Activated effector memory CD4-positive, alpha-beta T cell treated with anti-CD3 and anti-CD28 coated beads, Interleukin-2, amount 50 U/mL, for 16 hours (primary cell): ENCODE data around the gene UQCRC2.
"Not testable (repeated sequence)": the region's sequence is repeated elsewhere in the genome, so short reads cannot be mapped to it uniquely, and the experiment has no call there.

Experiments used
- DNase-seq: peaks from one replicate; pipeline ENCODE4 v3.0.0-alpha.2; 2020

Gene UQCRC2

GRCh38 chr16:21952793-21953540 is at the start of gene UQCRC2:
Gene UQCRC2 (plus strand): TSS chr16:21953361. CDS start chr16:21953424, 63 bp downstream.
- DNase-seq: peak; percentile 96

- not testable (repeated sequence) for DNase-seq
These were observed 20.5 kb upstream of the UQCRC2 start for GRCh38 chr16:21932650-21933049.

GRCh38 chr16:21933316-21933715 is 19.8 kb upstream of the UQCRC2 start:
- not testable (repeated sequence) for DNase-seq

DNA sequence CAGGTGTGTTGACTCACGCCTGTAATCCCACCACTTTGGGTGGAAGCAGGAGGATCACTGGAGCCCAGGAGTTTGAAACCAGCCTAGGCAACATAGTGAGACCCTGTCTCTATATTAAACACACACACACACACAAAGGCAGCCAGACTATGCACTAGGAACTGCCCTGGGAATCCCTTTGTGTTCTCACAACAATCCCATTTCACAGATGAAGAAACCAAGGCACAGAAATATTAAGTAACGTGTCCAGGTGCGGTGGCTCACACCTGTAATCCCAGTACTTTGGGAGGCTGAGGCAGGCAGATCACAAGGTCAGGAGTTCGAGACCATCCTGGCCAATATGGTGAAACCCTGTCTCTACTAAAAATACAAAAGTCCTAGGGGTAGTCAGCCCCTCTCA is 19.4 kb upstream of the UQCRC2 start:
- DNase-seq: not testable (repeated sequence)

DNA sequence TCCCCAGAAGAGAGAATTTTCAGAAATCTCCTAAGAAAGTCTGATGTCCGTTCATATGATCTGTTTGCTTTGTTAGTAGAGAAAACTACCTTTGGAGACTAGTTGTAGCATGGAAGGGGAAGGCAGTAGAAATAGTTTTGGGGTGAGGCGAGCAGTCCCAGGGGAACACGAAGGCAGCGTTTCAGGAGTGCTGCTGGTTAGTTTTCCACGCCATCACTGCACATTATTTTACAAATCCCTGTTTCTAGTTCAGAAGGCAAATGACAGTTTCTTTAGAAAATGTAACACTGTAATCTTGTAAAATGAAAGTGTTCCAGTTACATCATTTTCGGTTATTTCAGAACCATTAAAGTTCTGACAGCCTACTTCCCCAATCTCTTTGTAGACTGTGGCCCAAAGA is 16.9 kb upstream of the UQCRC2 start:
- not testable (repeated sequence) for DNase-seq

DNA sequence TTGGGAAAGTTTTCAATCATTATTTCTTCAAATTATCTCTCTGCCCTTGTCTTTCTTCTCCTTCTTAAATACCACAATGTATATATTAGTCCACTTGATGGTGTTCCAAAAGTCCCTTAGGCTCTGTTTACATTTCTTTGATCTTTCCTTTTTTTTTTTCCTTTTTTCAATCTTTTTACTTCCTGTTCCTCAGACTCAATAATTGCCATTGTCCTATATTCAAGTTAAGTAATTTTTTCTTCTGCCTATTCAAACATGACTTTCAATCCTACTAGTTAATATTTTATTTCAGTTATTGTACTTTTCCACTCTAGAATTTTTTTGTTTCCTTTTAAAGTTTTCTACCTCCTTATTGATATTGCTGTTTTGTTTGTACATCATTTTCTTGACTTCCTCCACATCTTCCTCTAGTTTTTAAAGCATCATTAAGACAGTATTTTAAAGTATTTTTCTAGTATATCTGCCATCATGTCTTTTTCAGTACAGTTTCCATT is 15.8 kb upstream of the UQCRC2 start:
- no peak for DNase-seq

DNA sequence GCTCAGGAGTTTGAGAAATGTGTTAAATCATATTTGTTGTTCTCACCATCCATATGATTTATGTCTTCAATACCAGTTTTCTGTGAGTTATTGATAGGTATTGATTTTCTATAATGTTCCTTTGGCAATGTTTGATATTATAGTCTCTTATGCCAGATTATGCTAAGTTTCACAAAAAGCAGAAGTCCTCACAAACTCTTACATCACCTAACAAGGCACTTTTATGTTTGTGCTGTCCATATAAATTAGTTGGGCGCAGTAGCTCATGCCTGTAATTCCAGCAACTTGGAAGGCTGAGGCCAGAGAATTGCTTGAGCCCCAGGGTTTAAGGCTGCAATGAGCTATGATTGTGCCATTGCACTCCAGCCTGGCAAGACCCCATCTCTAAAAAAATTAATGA is 12.6 kb upstream of the UQCRC2 start:
- no peak for DNase-seq

- no peak for DNase-seq
These were observed 9.6 kb upstream of the UQCRC2 start for GRCh38 chr16:21943571-21943970.

DNA sequence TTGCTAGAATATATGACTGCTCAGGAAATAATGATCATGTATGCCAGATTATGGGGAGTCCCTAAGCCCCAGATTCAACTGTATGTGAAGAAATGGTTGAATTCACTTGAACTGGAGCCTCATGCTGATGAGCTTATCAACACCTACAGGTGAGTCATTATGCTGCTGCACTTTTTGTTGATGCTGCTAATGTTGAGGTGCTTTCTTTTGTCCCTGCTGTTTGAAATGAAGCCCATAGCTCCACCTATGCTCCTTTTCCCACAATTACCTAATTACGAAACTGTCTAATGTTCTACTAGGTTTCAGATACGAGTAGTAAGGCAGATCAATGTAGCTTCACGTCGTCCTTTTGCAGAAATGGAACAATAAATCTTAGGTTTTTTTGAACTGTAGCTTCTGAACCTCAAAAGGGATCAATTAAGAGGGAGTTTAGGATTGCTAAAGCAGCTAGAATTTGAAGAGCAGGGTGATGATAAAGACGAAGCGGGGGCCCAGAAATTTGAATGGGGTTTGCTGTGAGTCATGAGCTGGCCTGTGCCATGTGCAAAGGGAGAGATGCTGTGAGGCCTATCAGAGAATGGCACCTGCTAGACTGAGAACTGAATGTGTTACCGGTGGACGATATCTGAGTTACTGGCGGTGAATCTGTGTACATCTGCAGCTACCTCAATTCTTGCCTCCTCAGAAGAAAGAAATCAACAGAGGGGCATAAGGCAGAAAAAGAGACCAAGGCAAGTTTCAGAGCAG is 6.1 kb upstream of the UQCRC2 start:
- peak; percentile 67 for DNase-seq

DNA sequence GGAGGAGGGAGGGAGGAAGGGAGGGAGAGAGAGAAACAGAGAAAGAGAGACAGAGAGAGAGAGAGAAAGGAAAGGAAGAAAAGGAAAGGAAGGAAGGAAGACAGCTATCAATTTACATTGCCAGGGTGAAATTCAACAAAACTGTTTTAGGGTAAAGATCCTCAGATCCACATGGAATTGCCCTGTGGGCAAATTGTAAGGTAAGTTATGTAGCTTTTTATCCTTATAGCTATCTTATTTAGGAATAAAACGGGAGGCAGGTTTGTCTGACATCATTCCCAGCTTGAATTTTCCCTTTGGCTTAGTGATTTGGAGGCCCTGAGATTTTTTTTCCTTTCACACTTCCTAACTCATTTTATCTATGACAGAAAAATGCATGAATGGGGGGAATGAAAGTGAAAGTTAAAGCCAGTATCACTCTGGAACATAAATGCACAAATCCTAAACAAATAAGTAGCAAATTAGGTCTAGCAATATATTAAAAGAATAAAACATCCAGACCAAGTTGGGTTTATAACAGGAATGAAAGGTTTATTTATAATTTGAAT is 3.4 kb upstream of the UQCRC2 start:
- DNase-seq: no peak

DNA sequence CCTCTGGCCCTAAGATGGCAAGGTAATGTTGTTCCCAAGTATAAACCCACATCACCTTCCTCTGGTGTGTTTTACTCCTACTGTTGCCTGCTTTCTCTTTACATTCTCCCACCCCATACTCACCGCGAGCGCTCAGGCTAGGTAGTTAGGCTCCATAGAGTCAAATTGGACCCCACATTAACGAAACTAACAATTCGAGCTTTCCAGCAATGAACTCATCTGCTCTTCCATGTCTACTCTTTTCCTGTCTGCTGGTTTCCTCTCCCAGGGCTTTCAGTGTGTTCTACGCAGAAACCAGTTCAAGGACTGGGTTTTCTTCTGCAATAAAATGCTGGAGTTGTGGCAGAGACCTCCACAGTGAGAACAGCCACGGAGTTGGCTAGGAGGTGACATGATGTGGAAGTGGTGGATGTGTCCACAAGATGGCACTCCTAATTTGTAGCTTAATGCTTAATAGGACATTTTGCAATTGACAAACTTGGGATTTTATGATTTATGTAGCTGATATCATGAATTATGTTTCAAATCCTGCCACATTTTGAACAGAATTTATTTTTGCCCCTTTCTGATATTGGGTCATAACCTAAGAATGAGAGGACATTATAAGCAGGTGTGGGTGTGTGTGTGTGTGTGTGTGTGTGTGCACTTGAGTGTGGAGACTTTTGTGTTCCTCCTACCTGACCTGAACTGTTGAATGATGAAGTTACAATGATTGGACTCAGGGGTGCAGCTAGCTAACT is 2.2 kb upstream of the UQCRC2 start:
- no peak for DNase-seq

GRCh38 chr16:21952040-21952792 is 945 bp upstream of the UQCRC2 start:
- DNase-seq: peak; percentile 93

DNA sequence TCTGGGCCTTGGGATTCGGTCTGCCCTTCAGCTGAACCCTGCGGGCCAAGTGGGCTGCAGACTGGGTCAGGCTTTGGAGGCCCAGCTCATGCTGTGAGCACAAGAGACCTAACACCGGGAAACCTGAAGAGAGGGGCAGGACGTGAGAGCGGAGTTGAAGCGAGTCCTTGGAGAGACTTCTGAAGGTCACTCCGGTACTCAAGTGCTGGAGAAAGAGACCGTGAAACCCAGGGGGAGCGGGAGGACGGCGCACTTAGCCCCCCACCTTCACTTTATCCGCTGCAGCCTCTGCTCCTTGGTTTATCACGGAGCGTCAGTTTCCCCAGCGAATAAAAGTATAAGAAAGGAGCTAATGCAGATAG is 361 bp downstream of the UQCRC2 start:
- no peak for DNase-seq

DNA sequence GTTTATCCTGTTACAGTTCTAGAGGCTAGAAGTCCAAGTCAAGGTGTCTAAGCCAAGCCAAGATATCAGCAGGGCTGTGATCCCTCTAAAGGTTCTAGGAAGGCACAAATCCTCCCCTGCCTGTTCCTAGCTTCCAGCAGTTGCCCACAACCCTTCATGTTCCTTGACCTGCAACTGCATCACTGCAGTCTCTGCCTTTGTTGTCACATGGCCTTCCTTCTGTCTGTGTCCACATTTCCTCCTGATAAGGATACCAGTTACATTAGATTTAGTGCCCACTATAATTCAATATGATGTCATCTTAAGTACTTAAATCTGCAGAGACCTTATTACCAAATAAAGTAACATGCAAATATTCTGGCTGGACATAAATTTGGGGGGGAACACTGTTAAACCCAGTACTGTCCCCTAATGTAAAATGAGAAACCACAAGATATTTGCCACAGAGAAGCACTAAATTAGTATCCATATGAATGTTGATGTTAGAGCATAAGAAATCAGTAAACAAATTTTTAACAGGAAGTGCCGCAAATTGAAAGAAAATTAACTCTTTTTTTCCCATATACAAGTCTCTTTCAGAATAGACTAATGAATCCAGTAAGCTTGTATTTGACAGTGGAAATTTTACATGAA is 4.7 kb downstream of the UQCRC2 start:
- DNase-seq: no peak

- no peak for DNase-seq
These were observed 5.9 kb downstream of the UQCRC2 start for GRCh38 chr16:21959050-21959449.

DNA sequence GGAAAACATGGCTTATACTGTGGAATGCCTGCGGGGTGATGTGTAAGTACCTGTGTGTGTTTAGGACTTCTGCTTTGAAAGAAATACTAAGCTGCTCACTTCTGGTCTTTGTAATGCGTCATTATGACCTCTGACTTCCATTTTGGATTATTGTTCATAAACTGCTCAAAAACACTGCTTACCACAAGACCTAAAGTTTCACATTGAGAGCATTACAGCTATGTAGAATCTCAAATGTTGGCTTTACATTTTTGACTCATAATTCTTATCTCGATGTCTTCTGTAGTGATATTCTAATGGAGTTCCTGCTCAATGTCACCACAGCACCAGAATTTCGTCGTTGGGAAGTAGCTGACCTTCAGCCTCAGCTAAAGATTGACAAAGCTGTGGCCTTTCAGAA is 9.3 kb downstream of the UQCRC2 start:
- no peak for DNase-seq

- DNase-seq: no peak
These were observed 10.7 kb downstream of the UQCRC2 start for GRCh38 chr16:21963887-21964286.

DNA sequence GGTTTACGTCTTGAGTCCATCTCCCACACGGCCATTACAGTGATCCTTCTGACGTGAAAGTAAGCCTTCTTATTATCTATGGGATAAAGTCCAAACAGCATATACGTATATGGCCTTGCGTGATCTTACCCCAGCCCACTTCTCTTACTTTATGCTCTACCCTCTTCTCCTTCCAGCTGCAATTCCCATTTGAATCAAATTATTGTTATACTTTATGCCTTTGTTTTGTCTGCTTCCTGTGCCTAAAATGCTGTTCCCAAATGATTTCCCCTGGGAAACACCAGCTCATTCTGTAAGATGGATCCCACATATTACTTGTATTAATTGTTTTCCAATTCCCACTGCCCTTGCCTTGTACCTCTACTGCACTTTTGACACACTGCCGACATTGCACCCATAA is 11.2 kb downstream of the UQCRC2 start:
- DNase-seq: no peak

DNA sequence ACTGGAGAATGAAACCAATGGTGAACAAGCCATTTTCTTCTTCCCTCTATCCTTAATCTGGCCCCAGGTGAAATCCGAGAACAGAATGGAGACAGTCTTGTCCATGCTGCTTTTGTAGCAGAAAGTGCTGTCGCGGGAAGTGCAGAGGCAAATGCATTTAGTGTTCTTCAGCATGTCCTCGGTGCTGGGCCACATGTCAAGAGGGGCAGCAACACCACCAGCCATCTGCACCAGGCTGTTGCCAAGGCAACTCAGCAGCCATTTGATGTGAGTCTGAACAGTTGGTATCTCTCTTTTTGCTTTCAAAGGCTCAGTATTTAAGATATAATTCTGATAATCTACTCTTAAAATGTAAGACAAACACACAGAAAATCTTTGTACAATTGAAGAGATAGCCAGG is 18.7 kb downstream of the UQCRC2 start:
- no peak for DNase-seq

DNA sequence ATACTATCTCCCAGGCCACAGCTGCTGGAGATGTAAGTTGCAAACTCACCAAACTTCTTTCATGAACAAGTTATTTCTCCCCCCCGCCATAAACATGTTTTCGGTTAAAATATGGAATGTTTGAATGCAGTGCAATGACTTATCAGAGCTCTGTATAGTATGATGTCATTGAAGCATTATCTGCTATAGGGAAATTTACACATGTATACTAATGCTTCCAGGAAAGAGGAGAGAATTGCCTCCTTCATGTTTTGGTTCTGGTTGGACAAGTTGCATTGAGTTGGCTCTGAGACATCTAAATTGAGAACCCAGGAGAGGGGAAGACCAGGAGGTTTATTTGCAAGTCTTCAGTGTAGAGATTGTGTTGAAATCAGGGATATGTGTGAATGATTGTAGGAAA is 20.8 kb downstream of the UQCRC2 start:
- no peak for DNase-seq

DNA sequence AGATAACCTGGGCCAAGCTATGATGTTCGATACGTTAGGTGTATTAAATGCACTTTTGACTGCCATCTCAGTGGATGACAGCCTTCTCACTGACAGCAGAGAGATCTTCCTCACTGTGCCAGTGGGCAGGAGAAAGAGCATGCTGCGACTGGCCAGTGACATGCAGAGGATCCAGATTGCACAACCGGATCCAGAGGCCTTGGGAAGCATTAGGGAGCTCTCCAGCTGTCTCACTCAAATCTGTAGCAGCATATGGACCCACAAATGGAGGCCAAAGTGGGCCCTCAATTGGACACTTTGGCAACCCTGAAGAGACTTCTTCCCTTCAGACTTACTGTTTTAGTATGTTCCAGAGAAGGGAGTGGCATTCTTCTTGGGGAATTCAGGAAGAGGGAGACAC is 26.9 kb downstream of the UQCRC2 start:
- DNase-seq: no peak

- DNase-seq: no peak
These were observed 28.9 kb downstream of the UQCRC2 start for GRCh38 chr16:21982108-21982507.
